Mesenchymal stem cell (in vitro differentiated cells and primary cell): Measurements from ENCODE around the gene DENND4B.
A peak's percentile ranks its signal among the peaks of the same experiment; 100 is the strongest.

Experiments
- DNase-seq: peaks from one replicate; pipeline ENCODE4 v3.0.0-alpha.2; 2013
- H2AFZ ChIP-seq: one replicate; pipeline ENCODE4 v1.6.1; 2013; ENCODE audit warnings: low read depth, mild to moderate bottlenecking, control low read depth, inconsistent platforms, low read length, moderate library complexity
- H2AK5ac ChIP-seq: 2 replicates; pipeline ENCODE4 v1.6.1; 2013; ENCODE audit warnings: low read length, moderate library complexity, mild to moderate bottlenecking, inconsistent platforms; ENCODE audit not compliant: severe bottlenecking
- H2BK120ac ChIP-seq: one replicate; pipeline ENCODE4 v1.6.1; 2013; ENCODE audit warnings: low read depth, mild to moderate bottlenecking, inconsistent platforms, low read length, moderate library complexity
- H2BK12ac ChIP-seq, 2 experiments: one replicate each; pipeline ENCODE4 v1.6.1; 2013; ENCODE audit warnings: inconsistent platforms in 2 of 2, low read length in 2 of 2, mild to moderate bottlenecking in 2 of 2, moderate library complexity in 2 of 2, control low read depth in 1 of 2
- H2BK15ac ChIP-seq: one replicate; pipeline ENCODE4 v1.6.1; 2013; ENCODE audit warnings: mild to moderate bottlenecking, low read depth, inconsistent platforms; ENCODE audit not compliant: poor library complexity, severe bottlenecking
- H2BK5ac ChIP-seq: 2 replicates; pipeline ENCODE4 v1.6.1; 2013; ENCODE audit warnings: low read depth, mild to moderate bottlenecking, low read length, control low read depth, inconsistent platforms; ENCODE audit not compliant: poor library complexity, severe bottlenecking
- H3K14ac ChIP-seq, 2 experiments: one replicate each; pipeline ENCODE4 v1.6.1; 2013; ENCODE audit warnings: inconsistent platforms in 2 of 2, low read length in 2 of 2, control low read depth in 1 of 2, mild to moderate bottlenecking in 1 of 2, moderate library complexity in 1 of 2
- H3K18ac ChIP-seq, 2 experiments: one replicate each; pipeline ENCODE4 v1.6.1; 2013; ENCODE audit warnings: inconsistent platforms in 2 of 2, low read length in 2 of 2, control low read depth in 1 of 2, low read depth in 1 of 2, mild to moderate bottlenecking in 1 of 2
- H3K23ac ChIP-seq, 2 experiments: one replicate each; pipeline ENCODE4 v1.6.1; 2013; ENCODE audit warnings: inconsistent platforms in 2 of 2, low read length in 2 of 2, mild to moderate bottlenecking in 2 of 2, moderate library complexity in 2 of 2, control low read depth in 1 of 2
- H3K27ac ChIP-seq: 2 replicates; pipeline ENCODE4 v1.5.1; 2013; ENCODE audit warnings: mild to moderate bottlenecking, moderate library complexity, low read length, control low read depth, inconsistent platforms; ENCODE audit not compliant: poor library complexity, severe bottlenecking
- H3K27me3 ChIP-seq, 2 experiments: 2 replicates each; pipeline versions ENCODE4 v1.6.1 to v1.7.0; 2013; ENCODE audit warnings: low read length in 2 of 2, mild to moderate bottlenecking in 2 of 2, moderate library complexity in 2 of 2, control low read depth in 1 of 2, inconsistent platforms in 1 of 2; ENCODE audit not compliant: control insufficient read depth in 1 of 2, insufficient read depth in 1 of 2
- H3K36me3 ChIP-seq, 2 experiments: 2 replicates each; pipeline versions ENCODE4 v1.6.1 to v1.7.0; 2013; ENCODE audit warnings: low read length in 2 of 2, control low read depth in 1 of 2, inconsistent platforms in 1 of 2, low read depth in 1 of 2, mild to moderate bottlenecking in 1 of 2; ENCODE audit not compliant: insufficient read depth in 2 of 2, control insufficient read depth in 1 of 2
- H3K4ac ChIP-seq, 2 experiments: one replicate each; pipeline ENCODE4 v1.6.1; 2013; ENCODE audit warnings: inconsistent platforms in 2 of 2, low read length in 2 of 2, mild to moderate bottlenecking in 2 of 2, moderate library complexity in 2 of 2, control low read depth in 1 of 2, low read depth in 1 of 2
- H3K4me1 ChIP-seq: 2 replicates; pipeline ENCODE4 v1.6.1; 2013; ENCODE audit warnings: low read depth, low read length, control low read depth; ENCODE audit not compliant: control insufficient read depth, insufficient read depth
- H3K4me2 ChIP-seq: 2 replicates; pipeline ENCODE4 v1.6.1; 2013; ENCODE audit warnings: low read length, mild to moderate bottlenecking, inconsistent platforms; ENCODE audit not compliant: poor library complexity, severe bottlenecking
- H3K4me3 ChIP-seq, 2 experiments: 2 replicates each; pipeline versions ENCODE4 v1.5.1 to v1.7.0; 2013; ENCODE audit warnings: low read length in 2 of 2, mild to moderate bottlenecking in 2 of 2, control low read depth in 1 of 2, low read depth in 1 of 2; ENCODE audit not compliant: insufficient read depth in 1 of 2
- H3K79me1 ChIP-seq: replicated peaks from 2 replicates; pipeline ENCODE4 v1.6.1; 2013; ENCODE audit warnings: mild to moderate bottlenecking, control low read depth, low read length, inconsistent platforms; ENCODE audit not compliant: poor library complexity, severe bottlenecking
- H3K9ac ChIP-seq: 2 replicates; pipeline ENCODE4 v1.7.0; 2013; ENCODE audit warnings: mild to moderate bottlenecking, low read length, moderate library complexity
- H3K9me3 ChIP-seq: 2 replicates; pipeline ENCODE4 v1.7.0; 2013; ENCODE audit warnings: mild to moderate bottlenecking, low read length; ENCODE audit not compliant: control insufficient read depth
- H4K8ac ChIP-seq: one replicate; pipeline ENCODE4 v1.6.1; 2013; ENCODE audit warnings: inconsistent platforms, mild to moderate bottlenecking, low read length, moderate library complexity
- H4K91ac ChIP-seq: one replicate; pipeline ENCODE4 v1.6.1; 2013; ENCODE audit warnings: mild to moderate bottlenecking, low read length, inconsistent platforms
- WGBS: methylation state at CpG from one replicate; pipeline ENCODE4 v1.1.7; 2013; ENCODE audit warnings: mixed read lengths; 5-methylcytosine and 5-hydroxymethylcytosine counted together

DENND4B gene

DNA sequence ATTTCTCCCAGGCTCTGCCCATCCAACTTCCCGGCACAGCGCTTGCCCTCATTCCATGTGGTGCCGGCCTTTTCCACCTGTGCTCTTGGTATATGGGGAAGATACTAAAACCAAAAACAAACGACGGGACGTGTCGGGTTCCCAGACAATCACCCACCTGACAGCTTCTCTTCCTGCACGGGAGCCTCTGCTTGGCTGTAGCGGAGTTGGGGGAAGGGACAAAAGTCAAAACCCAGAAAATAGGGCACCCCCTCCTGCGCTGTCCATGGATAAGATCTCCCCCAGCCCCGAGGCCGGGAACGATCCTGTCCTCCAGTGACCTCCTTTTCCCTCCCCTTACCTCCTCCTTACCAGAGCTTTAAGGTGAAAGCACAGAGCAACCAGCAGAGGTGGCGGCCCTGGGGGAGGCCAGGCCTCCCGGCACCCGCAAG lies 30.3 kb upstream of the DENND4B start:
- 2% methylated on average over 13 of the region's 16 CpGs for WGBS
- H3K23ac ChIP-seq = peak overlapping the region in 1 of 2 experiments; percentile 81
- H2AFZ ChIP-seq = no peak overlapping the region
- H3K9ac ChIP-seq = peak overlapping the region; percentile 96
- H2BK12ac ChIP-seq = peak overlapping the region in 1 of 2 experiments; percentile 6
- H4K91ac ChIP-seq = no peak overlapping the region
- no peak overlapping the region for H2BK5ac ChIP-seq
- no peak overlapping the region for H2AK5ac ChIP-seq
- no peak overlapping the region for H3K27ac ChIP-seq
- peak overlapping the region; percentile 1 to 90 for H3K18ac ChIP-seq
- H3K27me3 ChIP-seq = no peaks in the 10 kb centered on the region
- no peak for DNase-seq
- H2BK15ac ChIP-seq = no peak overlapping the region
- peak overlapping the region; percentile 61 to 94 for H3K4me3 ChIP-seq
- peak overlapping the region in 1 of 2 experiments; percentile 50 for H3K14ac ChIP-seq
- H3K79me1 ChIP-seq = peaks cover 7% of the 10 kb centered on the region
- peaks cover 5% of the 10 kb centered on the region for H3K4me1 ChIP-seq
- peaks cover 39 to 67% of the 10 kb centered on the region in 2 experiments for H3K36me3 ChIP-seq
- H3K4ac ChIP-seq = peak overlapping the region; percentile 3 to 42
- peak overlapping the region; percentile 91 for H3K4me2 ChIP-seq
- no peak overlapping the region for H2BK120ac ChIP-seq
- peak overlapping the region; percentile 0 for H4K8ac ChIP-seq
- no peaks in the 10 kb centered on the region for H3K9me3 ChIP-seq

- Histone ChIP-seq H3K79me1 (peaks cover 8% of the 10 kb centered on the region), H3K36me3 (peaks cover 25 to 38% of the 10 kb centered on the region in 2 experiments), H2AFZ (no peak overlapping the region), H4K91ac (no peak overlapping the region), H3K4me1 (peaks cover 8% of the 10 kb centered on the region), H2AK5ac (no peak overlapping the region), H2BK5ac (no peak overlapping the region), H3K27ac (no peak overlapping the region), H2BK12ac (no peak overlapping the region), H4K8ac (no peak overlapping the region), H3K14ac (no peak overlapping the region), H2BK120ac (no peak overlapping the region), H3K4ac (no peak overlapping the region), H3K4me2 (no peak overlapping the region), H3K9me3 (no peaks in the 10 kb centered on the region), H3K18ac (no peak overlapping the region), H3K9ac (no peak overlapping the region), H3K27me3 (no peaks in the 10 kb centered on the region), H3K23ac (no peak overlapping the region), H2BK15ac (no peak overlapping the region), H3K4me3 (no peak overlapping the region)
- no peak for DNase-seq
- 93% methylated on average over 6 of the region's 7 CpGs for WGBS
Measured at GRCh38 chr1:153973525-153973924, 27.0 kb upstream of the DENND4B start.

GRCh38 chr1:153973071-153973470 lies 26.6 kb upstream of the DENND4B start:
- Histone ChIP-seq H3K9ac (no peak overlapping the region), H3K9me3 (no peaks in the 10 kb centered on the region), H2BK15ac (no peak overlapping the region), H3K4me1 (peaks cover 13% of the 10 kb centered on the region), H4K8ac (no peak overlapping the region), H3K27me3 (no peaks in the 10 kb centered on the region), H3K14ac (no peak overlapping the region), H2BK120ac (no peak overlapping the region), H3K4ac (no peak overlapping the region), H3K79me1 (peaks cover 13% of the 10 kb centered on the region), H4K91ac (no peak overlapping the region), H3K23ac (no peak overlapping the region), H3K18ac (no peak overlapping the region), H3K4me3 (no peak overlapping the region), H3K27ac (no peak overlapping the region), H2BK5ac (no peak overlapping the region), H2AFZ (no peak overlapping the region), H3K4me2 (no peak overlapping the region), H3K36me3 (peaks cover 25 to 34% of the 10 kb centered on the region in 2 experiments), H2BK12ac (no peak overlapping the region), H2AK5ac (no peak overlapping the region)
- 93% methylated on average over 3 of the region's 3 CpGs for WGBS
- DNase-seq = no peak

DNA sequence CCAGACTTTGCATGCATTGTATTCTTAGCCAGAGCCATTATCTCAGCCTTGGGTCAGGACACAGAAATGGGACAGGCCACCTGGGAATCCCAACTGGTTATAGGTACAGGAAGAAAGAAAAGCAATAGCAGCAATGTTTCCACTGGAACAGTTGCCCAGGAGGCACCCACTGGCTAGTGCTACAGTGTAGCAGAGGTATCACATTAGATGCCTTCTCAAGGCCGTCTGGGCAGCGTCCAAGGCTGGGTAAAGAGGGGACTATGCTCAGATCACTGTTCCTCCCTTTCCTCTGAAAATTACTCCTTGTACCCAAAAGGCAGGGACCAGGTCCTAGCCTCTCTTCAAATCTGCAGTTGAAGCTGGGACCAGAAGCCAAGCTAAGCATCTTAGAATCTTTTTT lies 23.8 kb upstream of the DENND4B start:
- Histone ChIP-seq H4K8ac (no peak overlapping the region), H3K27me3 (no peaks in the 10 kb centered on the region), H3K4me3 (no peak overlapping the region), H3K36me3 (peaks cover 19 to 26% of the 10 kb centered on the region in 2 experiments), H3K4me2 (no peak overlapping the region), H3K9me3 (no peaks in the 10 kb centered on the region), H3K4ac (no peak overlapping the region), H3K79me1 (peaks cover 10% of the 10 kb centered on the region), H2AFZ (no peak overlapping the region), H3K9ac (no peak overlapping the region), H2AK5ac (no peak overlapping the region), H2BK15ac (no peak overlapping the region), H3K18ac (no peak overlapping the region), H2BK5ac (no peak overlapping the region), H4K91ac (no peak overlapping the region), H3K27ac (no peak overlapping the region), H2BK120ac (no peak overlapping the region), H3K4me1 (peaks cover 10% of the 10 kb centered on the region), H3K23ac (no peak overlapping the region), H3K14ac (no peak overlapping the region), H2BK12ac (no peak overlapping the region)
- WGBS = 93% methylated on average over 2 of the region's 2 CpGs
- no peak for DNase-seq
